GM10266 (cell line): ENCODE results near the gene UCHL5.

ENCODE experiments used
- DNase-seq: peaks from one replicate; pipeline ENCODE4 v3.0.0; 2012; ENCODE audit errors: extremely low spot score
- CTCF ChIP-seq: IDR thresholded peaks from 2 replicates; pipeline ENCODE4 v1.5.1; 2012; ENCODE audit warnings: mild to moderate bottlenecking, low read depth; ENCODE audit not compliant: control insufficient read depth, insufficient read depth; ENCODE audit errors: missing control alignments

Gene UCHL5

DNA sequence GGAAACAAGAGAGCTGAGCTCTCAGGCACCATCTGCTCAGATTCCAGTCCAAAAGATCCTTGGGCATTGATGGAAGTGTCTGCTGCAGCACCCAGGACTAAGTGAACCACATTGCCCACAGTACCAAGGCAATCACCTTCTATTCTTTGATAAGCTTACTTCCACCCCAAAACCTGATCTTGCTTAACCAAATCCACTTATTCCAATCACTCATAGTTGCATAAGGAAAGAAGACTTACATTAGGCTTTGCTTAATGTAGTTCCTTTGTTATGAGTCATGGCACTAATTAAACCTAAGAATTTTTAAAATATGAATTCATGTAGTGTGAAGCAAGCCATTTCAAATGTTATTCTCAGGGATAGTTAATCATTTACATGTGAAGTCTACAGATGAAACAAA is 84.5 kb downstream of the UCHL5 start:
- DNase-seq, result no peak
- no peak for TF ChIP-seq CTCF

DNA sequence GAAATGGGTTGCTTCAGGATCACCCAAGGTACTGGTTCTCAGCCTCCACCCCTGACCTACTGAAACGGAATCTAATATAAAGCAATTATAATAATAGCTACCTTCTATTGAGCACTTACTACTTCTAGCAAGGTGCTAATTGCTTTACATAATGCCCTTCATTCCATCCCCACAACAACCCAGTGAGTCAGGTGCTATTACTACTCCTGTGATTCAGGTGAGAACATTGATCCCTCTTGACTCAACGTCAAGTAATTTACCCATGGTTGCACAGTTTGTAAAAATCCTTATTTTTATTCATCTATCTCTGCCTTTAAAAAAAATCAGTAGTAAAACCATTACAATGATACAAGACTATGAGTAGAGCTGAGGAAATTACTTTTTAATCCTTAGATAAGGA is 85.2 kb downstream of the UCHL5 start:
- TF ChIP-seq CTCF, result no peak
- DNase-seq, result no peak

- no peak for DNase-seq
- no peak for TF ChIP-seq CTCF
Measured at GRCh38 chr1:192973202-192973601, 86.0 kb downstream of the UCHL5 start.

- DNase-seq, result no peak
- TF ChIP-seq CTCF, result no peak
Measured at GRCh38 chr1:192969091-192969490, 90.1 kb downstream of the UCHL5 start.

DNA sequence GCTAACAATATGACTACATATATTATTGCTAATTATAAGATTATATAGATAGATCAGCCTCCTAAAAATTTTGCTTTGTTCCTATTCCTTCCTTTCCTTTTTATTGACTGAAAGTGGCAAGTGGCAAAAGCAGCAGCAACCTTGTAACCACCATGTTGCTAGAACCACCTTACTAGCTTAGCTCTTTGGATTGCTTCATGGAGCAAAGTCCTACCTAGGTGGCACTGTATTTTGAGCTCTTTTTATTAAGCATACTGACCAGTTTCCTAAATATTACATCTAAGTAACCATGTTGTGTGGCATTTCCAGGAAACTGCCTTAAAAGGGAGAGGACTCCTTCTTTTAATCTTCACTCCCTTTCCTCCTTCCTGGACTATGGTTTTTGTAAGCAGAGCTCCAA is 90.8 kb downstream of the UCHL5 start:
- DNase-seq, result no peak
- TF ChIP-seq CTCF, result no peak

GRCh38 chr1:192967901-192968300 is 91.3 kb downstream of the UCHL5 start:
- no peak for TF ChIP-seq CTCF
- DNase-seq, result no peak

- no peak for DNase-seq
- TF ChIP-seq CTCF, result no peak
Measured at GRCh38 chr1:192967211-192967877, 91.8 kb downstream of the UCHL5 start.
